Activated CD4-positive, alpha-beta T cell treated with anti-CD3 and anti-CD28 coated beads for 4 hours (primary cell): Measurements from ENCODE around the gene SEMA3E.
"Not testable (repeated sequence)": the region's sequence is repeated elsewhere in the genome, so short reads cannot be mapped to it uniquely, and the experiment has no call there.

Experiments
- DNase-seq, 2 donors: peaks; one replicate each; pipeline ENCODE4 v3.0.0-alpha.2; 2020

The SEMA3E gene

DNA sequence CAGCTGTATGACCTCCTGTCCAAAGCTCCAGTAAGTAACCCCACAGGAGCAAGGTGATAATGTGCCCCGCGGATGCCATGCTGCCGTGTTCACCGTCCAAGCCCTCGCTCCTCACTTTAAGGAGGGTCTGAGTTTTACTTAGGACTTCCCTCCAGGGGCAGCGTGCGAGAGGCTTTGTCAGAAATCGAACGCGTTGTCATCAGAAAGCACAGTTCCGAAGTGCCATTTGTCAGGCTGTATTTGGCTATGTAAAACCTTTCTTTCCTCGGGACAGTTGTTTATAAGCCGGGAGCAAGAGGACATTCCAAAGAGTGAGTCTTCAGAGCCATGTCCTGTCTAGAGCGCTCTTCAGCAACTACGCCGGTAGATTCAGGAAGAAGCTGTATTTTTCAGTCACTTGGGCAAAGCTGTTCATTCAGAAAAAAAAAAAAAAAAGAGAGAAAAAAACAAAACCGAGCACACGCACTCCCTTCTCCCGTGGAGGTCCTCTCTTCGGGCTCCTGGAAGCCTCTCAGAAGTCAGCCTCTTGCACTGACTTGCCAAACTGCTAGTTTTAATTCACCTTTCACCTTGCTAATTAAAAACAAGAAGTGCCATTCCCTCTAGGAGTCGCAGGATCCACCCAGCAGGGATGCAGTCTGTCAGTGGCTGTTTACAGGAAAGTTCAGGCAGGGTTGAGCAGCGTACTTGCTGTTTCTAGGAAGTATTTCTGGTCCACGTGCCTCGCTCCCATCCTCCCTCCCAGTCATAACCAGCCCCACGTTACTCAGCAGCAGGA, at the start of gene SEMA3E:
SEMA3E (minus strand) TSS at position 676 of the 778 bp plus-strand sequence.
- DNase-seq = no peak

DNA sequence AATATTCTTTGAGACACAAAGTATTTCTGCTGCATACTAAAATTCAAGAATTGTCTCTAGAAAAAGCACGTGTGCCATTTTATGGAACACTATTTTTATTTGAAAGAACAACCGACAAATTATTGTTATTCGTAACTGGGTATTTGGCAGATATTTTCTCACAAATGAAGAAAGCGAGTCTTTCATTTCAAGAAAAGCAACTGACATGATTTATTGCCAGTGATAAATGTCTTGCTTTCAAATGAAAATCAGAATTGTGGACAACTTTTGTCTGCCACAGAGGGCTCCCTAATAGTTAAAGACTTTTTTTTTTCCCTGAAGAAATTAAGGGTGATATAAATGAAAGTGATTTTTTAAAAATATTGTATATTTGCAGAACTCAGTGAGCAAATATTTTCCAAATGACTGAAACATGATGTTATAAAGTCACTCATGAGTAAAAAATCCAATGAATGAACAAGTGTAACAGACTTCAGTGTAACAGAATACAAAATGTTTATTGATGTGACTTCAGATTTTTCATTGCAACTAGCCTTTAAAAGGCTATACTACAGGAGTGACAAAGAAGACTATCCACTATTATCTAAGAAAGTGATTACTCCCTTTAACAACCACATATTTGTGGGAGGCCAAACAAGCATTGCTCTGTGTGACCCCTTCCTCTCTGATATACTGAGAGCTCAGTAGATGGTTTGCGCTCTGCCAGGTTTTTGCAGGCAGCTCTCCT, 49.0 kb upstream of the SEMA3E start:
- DNase-seq = no peak

DNA sequence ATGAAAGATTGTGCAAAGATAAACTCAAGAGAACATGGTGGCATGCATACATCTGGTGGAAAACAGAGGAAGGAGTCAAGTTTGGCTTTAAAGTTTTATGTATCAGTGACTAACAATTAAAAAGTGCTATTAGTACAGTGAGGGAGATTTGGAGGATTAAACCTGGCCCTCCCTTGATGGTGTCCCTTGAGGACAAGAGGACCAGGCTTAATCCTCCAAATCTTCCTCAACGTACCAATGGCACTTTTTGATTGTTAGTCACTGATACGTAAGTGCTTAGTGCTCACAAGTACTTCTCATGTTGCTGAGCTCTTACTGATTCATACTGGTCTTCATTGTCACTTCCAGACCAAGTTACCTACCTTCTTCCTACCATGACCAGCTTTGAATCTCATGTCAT, 47.2 kb upstream of the SEMA3E start:
- DNase-seq = no peak

DNA sequence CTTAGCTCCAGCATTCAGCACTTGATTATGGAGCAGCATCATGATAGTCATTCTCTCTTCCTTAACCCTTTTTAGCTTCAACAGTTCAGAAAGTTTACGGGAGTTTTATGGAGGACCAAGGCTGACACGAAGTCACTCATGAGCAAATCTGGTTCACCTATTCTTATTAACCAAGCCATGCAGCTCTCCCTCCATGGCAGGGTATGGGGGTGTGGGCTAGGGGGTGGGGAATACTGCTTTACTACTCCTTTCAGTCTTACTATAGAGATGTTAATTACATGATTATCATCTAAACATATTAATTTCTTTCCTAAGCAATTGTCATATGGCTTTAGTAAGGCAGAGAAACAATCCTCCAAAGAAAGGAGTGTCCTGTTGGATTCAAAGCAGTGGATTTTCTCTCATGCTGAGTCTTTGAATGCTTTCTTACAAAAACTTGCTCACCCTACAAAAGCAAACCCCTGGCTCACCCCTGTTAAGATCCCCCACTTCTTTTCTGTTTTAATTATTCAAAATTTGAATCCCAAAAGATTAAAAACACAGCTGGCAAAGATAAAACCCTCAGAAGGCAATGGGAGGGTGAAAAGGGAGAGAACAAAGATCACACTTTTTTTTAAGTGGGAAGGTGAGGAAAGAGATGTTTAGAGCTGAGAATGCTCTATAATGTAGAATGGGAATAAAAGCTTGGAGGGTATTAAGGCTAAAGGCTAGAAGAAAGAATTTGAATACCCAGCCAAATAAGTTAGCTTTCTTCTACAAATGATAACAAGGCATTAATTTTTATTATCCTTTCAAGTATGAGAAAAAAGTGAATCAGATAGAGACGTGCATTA, 46.4 kb upstream of the SEMA3E start:
- no peak for DNase-seq

DNA sequence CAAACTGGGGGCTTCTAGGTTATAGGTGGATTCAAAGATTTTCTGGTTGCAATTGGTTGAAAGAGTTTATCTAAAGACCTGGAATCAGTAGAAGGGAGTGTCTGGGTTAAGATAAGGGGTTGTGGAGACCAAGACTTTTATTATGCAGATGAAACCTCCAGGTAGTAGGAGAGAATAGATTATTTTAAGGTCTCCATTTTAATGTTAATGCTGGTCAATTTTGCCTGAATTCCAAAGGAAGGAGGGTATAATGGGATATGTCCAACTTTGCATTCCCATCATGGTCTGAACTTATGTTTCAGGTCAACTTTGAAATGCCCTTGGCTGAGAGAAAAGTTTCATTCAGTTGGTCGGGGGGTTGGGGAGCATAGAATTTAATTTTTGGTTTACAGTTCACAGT, 44.3 kb upstream of the SEMA3E start:
- no peak for DNase-seq

DNA sequence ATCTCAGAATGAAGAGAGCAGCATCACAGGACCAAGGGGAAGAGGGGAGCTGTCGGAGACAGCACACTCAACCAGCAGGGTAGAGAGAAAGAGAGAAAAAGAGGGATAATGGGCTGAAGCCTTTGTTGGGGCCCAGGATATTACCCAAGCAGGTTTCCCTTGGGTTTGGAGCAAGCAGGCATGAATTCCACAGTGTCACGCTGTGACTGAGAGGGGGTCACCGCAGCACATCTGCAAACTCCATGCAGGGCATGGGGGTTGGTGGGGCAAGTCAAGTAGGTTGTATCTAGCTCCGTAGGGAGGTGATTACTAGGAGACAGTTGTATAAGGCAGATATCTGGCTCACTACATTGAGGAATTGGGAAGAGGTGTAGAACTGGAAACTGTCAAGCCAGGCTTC, 42.2 kb upstream of the SEMA3E start:
- DNase-seq = no peak

DNA sequence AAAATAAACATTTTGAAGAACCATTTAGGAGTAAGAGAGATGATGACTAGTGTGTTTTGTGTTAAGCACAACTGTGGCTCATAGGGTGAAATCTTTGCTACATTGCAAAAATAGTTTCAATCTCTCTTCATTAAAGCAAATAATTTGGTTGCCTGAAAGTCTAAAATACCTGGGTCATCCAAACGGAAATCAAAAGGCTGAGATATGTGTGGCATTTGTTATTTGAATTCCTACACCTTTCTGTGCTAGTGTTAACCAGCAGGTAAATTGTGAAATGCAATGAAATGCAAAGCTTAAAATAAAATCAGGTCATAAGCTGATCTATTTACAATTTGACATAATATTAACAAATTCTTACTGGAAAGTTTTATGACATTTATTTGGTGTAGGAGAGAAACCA, 40.9 kb upstream of the SEMA3E start:
- DNase-seq = no peak

DNA sequence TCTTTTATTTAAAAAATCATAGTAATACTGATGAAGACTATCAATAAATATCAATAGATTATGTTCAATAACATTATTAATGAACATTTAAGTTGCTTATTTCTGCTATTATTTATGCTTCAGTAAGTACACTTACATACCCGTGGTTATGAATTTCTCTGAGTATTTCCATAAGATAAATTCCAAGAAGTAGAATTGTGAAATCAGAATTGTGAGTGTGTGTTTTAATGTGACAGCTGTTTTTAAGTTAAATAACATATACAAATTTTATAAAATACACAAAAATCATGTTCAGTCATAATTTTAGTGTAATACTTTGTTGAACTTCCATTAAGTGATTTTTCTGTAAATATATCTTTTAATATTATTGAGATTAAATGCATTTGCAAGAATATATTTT, 37.5 kb upstream of the SEMA3E start:
- DNase-seq = no peak

DNA sequence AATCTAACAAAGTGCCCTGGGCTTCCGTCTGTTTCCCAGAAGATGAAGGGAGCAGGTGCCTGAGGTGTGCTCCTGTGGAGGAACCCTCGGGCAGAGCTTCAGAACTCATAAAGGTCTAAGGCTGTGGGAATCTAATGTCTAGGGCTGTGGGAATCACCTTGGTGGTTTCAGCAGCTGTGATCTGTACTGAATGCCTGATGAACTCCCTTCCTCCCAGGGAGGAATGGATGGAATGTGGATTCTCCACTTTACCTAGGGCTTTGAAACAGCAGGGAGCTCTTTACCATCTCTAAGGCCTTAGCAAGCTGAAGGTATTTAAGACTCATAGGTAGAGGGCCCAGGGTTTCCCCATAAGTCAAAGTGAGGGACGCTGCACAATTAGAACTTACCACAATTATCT, 36.0 kb upstream of the SEMA3E start:
- DNase-seq = no peak

DNA sequence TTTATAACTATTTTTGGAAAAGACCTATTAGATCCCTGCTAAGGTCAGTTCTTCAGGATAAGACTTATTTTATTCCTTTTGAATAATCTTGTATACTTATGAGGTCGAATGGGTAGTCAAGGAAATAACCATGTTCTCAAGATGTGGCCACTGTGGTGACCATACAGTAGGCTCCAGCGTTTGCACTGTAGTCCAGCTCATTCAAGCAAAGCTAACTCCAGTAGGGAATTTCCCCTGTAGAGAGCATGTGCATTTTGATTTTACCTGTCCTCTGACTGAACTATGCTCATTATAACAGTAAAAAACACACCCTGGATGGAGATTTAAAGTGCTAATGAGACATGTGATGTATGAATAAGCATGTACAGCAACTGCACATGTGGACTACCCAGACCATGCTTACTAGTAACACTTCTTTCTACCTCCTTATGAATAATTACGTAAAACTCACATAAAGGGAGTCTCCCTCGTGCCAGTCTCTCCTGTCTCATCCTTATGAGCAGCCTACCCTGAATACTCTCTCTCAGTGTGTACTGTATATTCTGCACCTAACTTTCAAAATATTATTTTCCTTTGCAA, 32.4 kb upstream of the SEMA3E start:
- DNase-seq = no peak

DNA sequence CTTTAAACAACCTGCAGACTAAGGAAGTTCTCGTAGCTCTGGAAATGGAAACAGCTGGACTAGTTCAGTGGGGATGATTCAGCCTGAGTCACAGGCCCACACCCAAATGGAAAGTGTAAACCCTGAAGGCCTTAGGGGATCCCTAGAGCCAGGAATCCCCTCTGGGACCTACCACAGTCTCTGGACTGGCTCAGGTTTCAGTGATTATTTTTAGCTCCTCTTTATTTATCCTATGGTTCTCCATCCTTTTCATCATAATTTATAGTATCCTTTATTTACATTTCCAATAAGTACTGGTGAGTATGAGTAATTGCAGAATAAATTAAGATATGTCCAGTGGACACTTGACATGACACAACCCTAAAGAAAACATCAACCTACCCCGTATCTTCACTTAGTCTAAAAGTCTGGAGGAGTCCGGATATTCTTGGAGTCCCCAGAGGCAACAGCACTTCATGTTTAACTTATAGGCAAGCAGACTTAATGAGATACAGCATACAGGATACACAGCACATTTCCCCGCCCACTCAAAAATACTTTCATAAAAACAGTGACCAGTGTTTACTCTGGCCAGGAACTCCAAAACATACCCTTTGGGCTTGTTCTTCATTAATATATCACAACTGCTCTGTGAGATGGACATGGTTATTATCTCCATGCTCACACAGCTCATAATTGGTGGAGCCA, 28.4 kb upstream of the SEMA3E start:
- DNase-seq = no peak

DNA sequence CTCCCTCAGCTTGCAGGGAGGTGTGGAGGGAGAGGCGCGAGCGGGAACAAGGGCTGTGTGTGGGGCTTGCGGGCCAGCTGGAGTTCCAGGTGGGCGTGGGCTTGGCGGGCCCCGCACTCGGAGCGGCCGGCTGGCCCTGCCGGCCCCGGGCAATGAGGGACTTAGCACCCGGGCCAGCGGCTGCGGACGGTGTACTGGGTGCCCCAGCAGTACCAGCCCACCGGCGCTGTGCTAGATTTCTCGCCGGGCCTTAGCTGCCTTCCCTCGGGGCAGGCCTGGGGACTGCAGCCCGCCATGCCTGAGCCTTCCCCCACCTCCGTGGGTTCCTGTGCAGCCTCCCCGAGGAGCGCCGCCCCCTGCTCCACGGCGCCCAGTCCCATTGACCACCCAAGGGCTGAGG, 24.4 kb upstream of the SEMA3E start:
- not testable (repeated sequence) for DNase-seq

DNA sequence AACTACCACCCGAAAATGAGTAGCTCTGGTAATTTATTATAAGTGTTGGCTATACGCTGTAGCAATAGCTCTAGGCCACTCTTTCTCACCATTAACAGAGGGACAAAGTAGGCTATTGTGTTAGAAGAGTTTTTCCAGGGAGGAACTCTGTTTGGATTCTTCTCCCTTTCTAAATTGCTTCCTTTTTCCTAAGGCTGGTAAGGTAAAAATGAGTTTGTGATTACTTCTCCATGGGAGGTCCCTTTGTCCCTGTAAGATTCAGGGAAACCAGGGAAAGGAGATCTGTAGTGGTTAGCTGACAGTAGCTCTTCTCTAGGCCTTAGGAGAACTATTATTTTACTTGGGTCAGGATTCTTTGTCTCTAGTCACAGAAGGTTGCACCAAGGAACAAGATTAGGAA, 23.2 kb upstream of the SEMA3E start:
- no peak for DNase-seq

DNA sequence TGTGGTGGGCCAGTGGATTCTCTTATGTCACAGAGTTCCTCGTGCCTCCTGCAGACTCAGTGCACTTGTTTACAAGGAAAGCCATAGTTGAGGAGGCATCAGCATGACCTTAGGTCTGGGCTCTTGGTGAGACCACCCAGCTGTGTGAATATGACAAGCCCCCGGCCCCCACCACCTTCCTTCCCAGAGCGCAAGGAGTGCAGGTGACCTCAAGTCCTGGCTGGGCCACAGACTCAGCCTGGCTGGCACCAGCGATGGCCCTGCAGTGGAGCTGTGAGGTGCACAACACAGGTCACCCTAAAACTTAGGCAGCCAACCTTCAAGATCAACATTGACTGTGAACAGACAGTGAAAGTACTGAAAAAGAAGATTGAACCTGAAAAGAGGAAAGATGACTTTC, 14.2 kb upstream of the SEMA3E start:
- no peak for DNase-seq

DNA sequence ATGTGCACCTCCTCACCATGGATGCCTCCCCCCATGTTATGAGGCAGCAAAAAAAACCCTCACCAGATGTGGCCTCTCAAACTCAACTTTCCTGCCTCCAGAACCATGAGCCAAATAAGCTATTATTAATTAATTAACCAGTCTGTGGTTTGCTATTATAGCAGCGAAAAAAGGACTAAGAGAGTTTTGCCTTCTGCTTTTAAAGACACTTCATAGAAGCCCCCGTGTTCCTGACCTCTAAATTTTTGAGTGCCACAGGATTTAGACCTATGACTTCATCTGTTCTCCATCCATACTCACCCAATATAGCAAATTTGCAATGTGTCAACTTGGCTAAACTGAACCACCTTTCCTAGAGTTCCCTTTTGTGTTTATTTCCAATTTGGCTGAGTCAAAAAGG, 9.2 kb upstream of the SEMA3E start:
- no peak for DNase-seq

DNA sequence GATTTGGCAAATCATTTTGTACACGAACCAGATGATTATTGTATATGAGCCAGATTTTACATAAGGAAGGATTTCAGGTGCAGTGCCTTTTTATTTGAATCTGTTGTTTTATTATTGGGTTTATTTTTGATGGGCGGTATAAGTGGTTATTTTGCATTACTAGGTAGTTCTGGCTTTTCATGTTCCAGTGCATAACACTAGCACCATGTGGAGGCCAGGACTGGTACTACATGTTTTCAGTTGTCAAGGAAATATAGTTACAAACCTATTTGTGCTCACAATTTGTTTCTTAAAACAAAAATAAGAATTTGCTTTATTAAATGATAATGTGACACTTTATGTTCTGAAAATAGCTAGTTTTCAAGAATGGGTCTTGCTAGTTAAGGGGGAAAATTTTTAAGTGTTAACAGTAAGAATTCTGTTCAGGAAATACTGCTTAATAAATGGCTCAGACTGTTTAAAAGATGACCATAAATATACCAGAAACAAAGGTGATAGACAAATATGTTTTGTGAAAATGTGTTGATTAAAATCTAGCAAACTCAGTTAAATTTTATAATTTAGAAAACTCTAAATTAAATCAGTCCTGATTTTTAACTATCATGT, 7.1 kb upstream of the SEMA3E start:
- DNase-seq = no peak

DNA sequence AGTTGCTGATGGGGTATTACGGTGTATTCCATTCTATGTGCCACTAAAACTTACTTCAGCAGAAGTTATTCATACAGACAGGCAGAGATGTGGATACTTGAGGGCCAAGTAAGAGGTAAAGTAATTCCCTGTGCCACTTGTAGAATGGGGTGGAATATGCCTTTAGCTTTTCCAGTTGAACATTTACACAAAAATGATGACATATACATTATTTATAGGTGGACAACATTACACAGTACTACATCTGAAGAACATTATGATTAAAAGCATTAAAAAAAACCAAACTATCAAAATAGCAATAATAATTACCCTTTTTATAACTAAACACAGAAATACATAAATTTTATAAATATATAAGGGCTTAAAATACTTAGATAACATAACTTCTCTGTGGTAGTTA, 3.5 kb upstream of the SEMA3E start:
- no peak for DNase-seq

DNA sequence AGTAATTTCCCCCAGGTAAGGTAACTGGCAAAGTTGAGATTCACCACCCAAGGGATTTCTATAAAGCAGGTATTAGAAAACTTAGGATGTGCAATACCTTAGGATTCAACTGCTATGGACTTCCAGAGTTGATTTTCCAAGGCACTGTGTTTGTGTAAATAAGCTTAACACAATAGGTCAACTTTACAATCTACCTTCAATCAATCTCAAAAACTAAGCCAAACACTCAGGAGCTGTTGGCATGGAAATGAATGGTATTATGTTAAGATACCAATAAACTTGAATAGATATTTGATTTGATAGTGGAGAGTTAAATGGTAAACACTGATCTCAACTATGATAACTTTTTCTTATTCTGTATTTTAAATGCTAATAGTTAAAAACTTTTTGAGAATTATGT, 762 bp upstream of the SEMA3E start:
- no peak for DNase-seq

DNA sequence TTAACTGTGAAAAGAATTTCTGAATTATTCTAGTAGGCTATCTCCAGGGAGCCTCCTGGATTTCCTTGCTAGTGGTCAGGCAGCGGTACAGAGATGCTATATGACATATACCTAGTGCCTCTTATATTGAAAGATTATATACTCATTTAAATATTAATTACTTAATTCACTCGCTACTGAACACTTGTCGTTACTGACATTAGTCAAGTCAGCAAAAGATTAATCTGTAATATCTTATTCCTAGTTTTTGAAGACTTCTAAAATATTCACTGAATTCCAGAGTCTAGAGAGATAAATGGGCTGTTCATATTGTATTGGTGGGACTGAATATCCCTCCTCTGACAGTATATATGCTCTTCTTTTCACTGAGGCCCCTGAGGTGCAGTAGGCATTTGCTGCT, 2.9 kb downstream of the SEMA3E start:
- no peak for DNase-seq

DNA sequence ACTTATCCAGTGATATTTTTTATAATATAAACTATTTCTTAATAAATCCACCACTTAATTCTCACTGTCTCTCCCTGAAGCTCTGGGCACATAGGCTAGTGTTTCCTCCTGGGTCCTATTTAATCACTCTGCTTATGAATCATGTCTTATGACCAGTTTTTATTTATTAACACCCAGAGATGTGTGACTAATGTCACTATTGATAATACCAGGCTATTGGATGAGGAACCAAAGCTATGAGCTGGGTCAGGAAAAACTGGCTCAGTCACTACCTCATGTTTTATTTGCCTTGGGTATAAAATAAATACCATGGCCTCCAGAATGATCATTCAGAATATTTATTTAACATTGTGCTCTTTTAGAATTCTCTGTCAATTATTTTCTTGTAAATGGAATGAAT, 5.2 kb downstream of the SEMA3E start:
- DNase-seq = no peak

DNA sequence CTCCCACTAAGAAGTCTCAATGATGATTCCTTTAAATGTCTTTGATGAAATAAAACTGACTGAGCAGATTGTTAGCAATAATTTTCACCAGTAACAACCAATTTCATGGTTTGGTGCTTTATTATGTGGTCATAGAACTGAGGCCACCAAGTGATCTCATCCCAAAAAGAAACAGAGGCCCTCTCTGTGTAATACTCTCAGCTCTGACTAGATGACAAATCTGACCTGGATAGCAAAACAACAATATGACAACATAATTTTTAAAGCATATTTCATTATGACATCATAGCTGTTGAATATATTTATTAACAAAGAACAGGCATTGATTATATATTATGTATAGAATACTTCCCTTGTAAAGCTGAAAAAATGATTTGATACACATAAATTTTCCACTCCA, 5.9 kb downstream of the SEMA3E start:
- DNase-seq = no peak
